Neuronal stem cell (in vitro differentiated cells): Measurements from ENCODE around the gene P2RY12.

ENCODE experiments used
- DNase-seq: peaks from one replicate; pipeline ENCODE4 v3.0.0-alpha.2; 2013; ENCODE audit warnings: low spot score
- H2AFZ ChIP-seq: one replicate; pipeline ENCODE4 v1.6.1; 2013; ENCODE audit warnings: mild to moderate bottlenecking, low read length, inconsistent platforms
- H2AK5ac ChIP-seq: 2 replicates; pipeline ENCODE4 v1.6.1; 2013; ENCODE audit warnings: low read depth, mild to moderate bottlenecking, inconsistent platforms, low read length, moderate library complexity, mixed read lengths
- H2BK120ac ChIP-seq: 2 replicates; pipeline ENCODE4 v1.6.1; 2013; ENCODE audit warnings: low read depth, mild to moderate bottlenecking, inconsistent platforms, low read length, moderate library complexity, mixed read lengths
- H2BK12ac ChIP-seq: one replicate; pipeline ENCODE4 v1.6.1; 2013; ENCODE audit warnings: low read length, inconsistent platforms
- H2BK15ac ChIP-seq: 2 replicates; pipeline ENCODE4 v1.6.1; 2013; ENCODE audit warnings: mild to moderate bottlenecking, low read length, inconsistent platforms, mixed read lengths
- H2BK5ac ChIP-seq: one replicate; pipeline ENCODE4 v1.6.1; 2013; ENCODE audit warnings: inconsistent platforms, mild to moderate bottlenecking, low read length, moderate library complexity
- H3K14ac ChIP-seq: one replicate; pipeline ENCODE4 v1.6.1; 2013; ENCODE audit warnings: low read length, inconsistent platforms
- H3K18ac ChIP-seq: 2 replicates; pipeline ENCODE4 v1.6.1; 2013; ENCODE audit warnings: low read length, inconsistent platforms
- H3K23ac ChIP-seq: 2 replicates; pipeline ENCODE4 v1.6.1; 2013; ENCODE audit warnings: low read depth, mild to moderate bottlenecking, mixed read lengths, low read length, inconsistent platforms; ENCODE audit not compliant: poor library complexity
- H3K27ac ChIP-seq: replicated peaks from 3 replicates; pipeline ENCODE4 v1.5.1; 2013; ENCODE audit warnings: low read length, inconsistent platforms
- H3K27me3 ChIP-seq, 3 experiments: 2 replicates each; pipeline ENCODE4 v1.6.1; 2013; ENCODE audit warnings: low read length in 3 of 3, mild to moderate bottlenecking in 2 of 3, inconsistent platforms in 1 of 3, low read depth in 1 of 3, mixed read lengths in 1 of 3, moderate library complexity in 1 of 3; ENCODE audit not compliant: control insufficient read depth in 3 of 3, insufficient read depth in 3 of 3
- H3K36me3 ChIP-seq, 2 donors: replicated peaks in 1 of 2; 2 replicates each; pipeline ENCODE4 v1.6.1; 2013; ENCODE audit warnings: low read length in 2 of 2; ENCODE audit not compliant: control insufficient read depth in 2 of 2, insufficient read depth in 2 of 2
- H3K4ac ChIP-seq: 2 replicates; pipeline ENCODE4 v1.6.1; 2013; ENCODE audit warnings: inconsistent platforms, mild to moderate bottlenecking, low read length, moderate library complexity
- H3K4me1 ChIP-seq, 2 donors: 1 replicate in 1 of 2; 2 replicates in 1 of 2; pipeline ENCODE4 v1.6.1; 2013; ENCODE audit warnings: low read length in 2 of 2, low read depth in 1 of 2; ENCODE audit not compliant: control insufficient read depth in 2 of 2, insufficient read depth in 1 of 2
- H3K4me2 ChIP-seq: one replicate; pipeline ENCODE4 v1.6.1; 2013; ENCODE audit warnings: mild to moderate bottlenecking, low read length, inconsistent platforms; ENCODE audit not compliant: insufficient read depth, poor library complexity, severe bottlenecking
- H3K4me3 ChIP-seq, 2 donors: 2 replicates each; pipeline ENCODE4 v1.5.1; 2013; ENCODE audit warnings: low read length in 2 of 2, mild to moderate bottlenecking in 2 of 2, inconsistent platforms in 1 of 2, moderate library complexity in 1 of 2
- H3K79me1 ChIP-seq: one replicate; pipeline ENCODE4 v1.6.1; 2013; ENCODE audit warnings: low read depth, mild to moderate bottlenecking, inconsistent platforms, low read length, moderate library complexity
- H3K9ac ChIP-seq: one replicate; pipeline ENCODE4 v1.6.1; 2013; ENCODE audit warnings: mild to moderate bottlenecking, low read depth, low read length, inconsistent platforms; ENCODE audit not compliant: poor library complexity
- H3K9me3 ChIP-seq, 2 donors: replicated peaks in 1 of 2; 2 replicates each; pipeline versions ENCODE3 to v1.6.1; 2013; ENCODE audit warnings: low read length in 2 of 2, mild to moderate bottlenecking in 2 of 2, inconsistent platforms in 1 of 2, low read depth in 1 of 2, mixed read lengths in 1 of 2, moderate library complexity in 1 of 2; ENCODE audit not compliant: control insufficient read depth in 2 of 2, insufficient read depth in 1 of 2
- H4K8ac ChIP-seq: one replicate; pipeline ENCODE4 v1.6.1; 2013; ENCODE audit warnings: low read depth, mild to moderate bottlenecking, inconsistent platforms, low read length, moderate library complexity
- H4K91ac ChIP-seq: one replicate; pipeline ENCODE4 v1.6.1; 2013; ENCODE audit warnings: low read length, low read depth, mild to moderate bottlenecking, inconsistent platforms; ENCODE audit not compliant: poor library complexity
- WGBS, 2 donors: extraction: QIAGEN DNeasy Blood & Tissue Kit; methylation state at CpG; one replicate each; pipeline ENCODE4 v1.1.7; 2013; ENCODE audit warnings: missing lambda C conversion rate in 2 of 2, mixed read lengths in 1 of 2; ENCODE audit not compliant: insufficient read length in 2 of 2, insufficient replicate concordance in 1 of 2; ENCODE audit errors: extremely low coverage in 2 of 2; 5-methylcytosine and 5-hydroxymethylcytosine counted together

Gene P2RY12

GRCh38 chr3:151300539-151300938 lies 84.0 kb downstream of the P2RY12 start:
- H2BK5ac ChIP-seq, result no peak overlapping the region
- no peak overlapping the region for H3K27ac ChIP-seq
- H3K4me2 ChIP-seq, result no peak overlapping the region
- H4K91ac ChIP-seq, result no peak overlapping the region
- no peak overlapping the region for H2AK5ac ChIP-seq
- H3K23ac ChIP-seq, result no peak overlapping the region
- no peak overlapping the region for H2AFZ ChIP-seq
- H3K27me3 ChIP-seq, result no peaks in the 10 kb centered on the region
- H3K14ac ChIP-seq, result no peak overlapping the region
- no peak overlapping the region for H2BK12ac ChIP-seq
- no peak overlapping the region for H3K4me3 ChIP-seq
- H3K4me1 ChIP-seq, result peaks cover 6 to 9% of the 10 kb centered on the region in 2 donors
- no peak overlapping the region for H3K18ac ChIP-seq
- no peaks in the 10 kb centered on the region for H3K9me3 ChIP-seq
- H3K4ac ChIP-seq, result no peak overlapping the region
- H3K79me1 ChIP-seq, result no peaks in the 10 kb centered on the region
- H2BK120ac ChIP-seq, result no peak overlapping the region
- DNase-seq, result no peak
- H3K9ac ChIP-seq, result no peak overlapping the region
- no CpG with 5 or more reads among the region's 1 CpG for WGBS, 2 donors
- no peaks in the 10 kb centered on the region for H3K36me3 ChIP-seq
- no peak overlapping the region for H4K8ac ChIP-seq
- no peak overlapping the region for H2BK15ac ChIP-seq

GRCh38 chr3:151299006-151299405 lies 85.5 kb downstream of the P2RY12 start:
- no peak overlapping the region for H2BK5ac ChIP-seq
- H3K18ac ChIP-seq, result no peak overlapping the region
- no peaks in the 10 kb centered on the region for H3K27me3 ChIP-seq
- no peak overlapping the region for H3K14ac ChIP-seq
- no peak overlapping the region for H3K23ac ChIP-seq
- H4K91ac ChIP-seq, result no peak overlapping the region
- no peaks in the 10 kb centered on the region for H3K36me3 ChIP-seq
- WGBS, 2 donors, result no CpG with 5 or more reads among the region's 2 CpGs
- no peak overlapping the region for H3K4ac ChIP-seq
- H3K79me1 ChIP-seq, result no peaks in the 10 kb centered on the region
- H3K4me1 ChIP-seq, result peaks cover 0 to 1% of the 10 kb centered on the region in 2 donors
- H2AFZ ChIP-seq, result no peak overlapping the region
- no peak overlapping the region for H3K27ac ChIP-seq
- no peak overlapping the region for H3K4me2 ChIP-seq
- no peaks in the 10 kb centered on the region for H3K9me3 ChIP-seq
- H2AK5ac ChIP-seq, result no peak overlapping the region
- no peak overlapping the region for H4K8ac ChIP-seq
- no peak for DNase-seq
- no peak overlapping the region for H2BK12ac ChIP-seq
- H3K4me3 ChIP-seq, result no peak overlapping the region
- H3K9ac ChIP-seq, result no peak overlapping the region
- no peak overlapping the region for H2BK120ac ChIP-seq
- no peak overlapping the region for H2BK15ac ChIP-seq

- Histone ChIP-seq H3K18ac (no peak overlapping the region), H3K9me3 (no peaks in the 10 kb centered on the region), H3K9ac (no peak overlapping the region), H2AK5ac (no peak overlapping the region), H3K4ac (no peak overlapping the region), H3K4me1 (peaks cover 0 to 1% of the 10 kb centered on the region in 2 donors), H3K36me3 (no peaks in the 10 kb centered on the region), H3K4me3 (no peak overlapping the region), H2BK15ac (no peak overlapping the region), H4K8ac (no peak overlapping the region), H3K14ac (no peak overlapping the region), H2BK5ac (no peak overlapping the region), H3K79me1 (no peaks in the 10 kb centered on the region), H3K27me3 (no peaks in the 10 kb centered on the region), H3K4me2 (no peak overlapping the region), H2AFZ (no peak overlapping the region), H3K23ac (no peak overlapping the region), H4K91ac (no peak overlapping the region), H2BK12ac (no peak overlapping the region), H2BK120ac (no peak overlapping the region), H3K27ac (no peak overlapping the region)
- WGBS, 2 donors, result no CpG with 5 or more reads among the region's 2 CpGs
- no peak for DNase-seq
These were observed 87.1 kb downstream of the P2RY12 start for GRCh38 chr3:151297429-151297828.

GRCh38 chr3:151296226-151296625 lies 88.3 kb downstream of the P2RY12 start:
- no peak overlapping the region for H2BK12ac ChIP-seq
- peaks cover 0 to 1% of the 10 kb centered on the region in 2 donors for H3K4me1 ChIP-seq
- no peak overlapping the region for H3K9ac ChIP-seq
- H2AK5ac ChIP-seq, result no peak overlapping the region
- H2BK5ac ChIP-seq, result no peak overlapping the region
- H3K18ac ChIP-seq, result no peak overlapping the region
- H3K9me3 ChIP-seq, result no peaks in the 10 kb centered on the region
- no peak overlapping the region for H3K27ac ChIP-seq
- no peak overlapping the region for H3K23ac ChIP-seq
- H2AFZ ChIP-seq, result no peak overlapping the region
- no peaks in the 10 kb centered on the region for H3K79me1 ChIP-seq
- H3K4me3 ChIP-seq, result peak overlapping the region in 1 of 2 donors; percentile 66
- H2BK15ac ChIP-seq, result no peak overlapping the region
- H3K27me3 ChIP-seq, result no peaks in the 10 kb centered on the region
- no peak overlapping the region for H2BK120ac ChIP-seq
- H4K91ac ChIP-seq, result no peak overlapping the region
- no peaks in the 10 kb centered on the region for H3K36me3 ChIP-seq
- no peak for DNase-seq
- no CpG with 5 or more reads among the region's 3 CpGs for WGBS, 2 donors
- H3K14ac ChIP-seq, result no peak overlapping the region
- no peak overlapping the region for H4K8ac ChIP-seq
- H3K4ac ChIP-seq, result no peak overlapping the region
- H3K4me2 ChIP-seq, result no peak overlapping the region
